ENCODE data around the gene MEIKIN.
A peak's percentile ranks its signal among the peaks of the same experiment; 100 is the strongest.

The MEIKIN gene

DNA sequence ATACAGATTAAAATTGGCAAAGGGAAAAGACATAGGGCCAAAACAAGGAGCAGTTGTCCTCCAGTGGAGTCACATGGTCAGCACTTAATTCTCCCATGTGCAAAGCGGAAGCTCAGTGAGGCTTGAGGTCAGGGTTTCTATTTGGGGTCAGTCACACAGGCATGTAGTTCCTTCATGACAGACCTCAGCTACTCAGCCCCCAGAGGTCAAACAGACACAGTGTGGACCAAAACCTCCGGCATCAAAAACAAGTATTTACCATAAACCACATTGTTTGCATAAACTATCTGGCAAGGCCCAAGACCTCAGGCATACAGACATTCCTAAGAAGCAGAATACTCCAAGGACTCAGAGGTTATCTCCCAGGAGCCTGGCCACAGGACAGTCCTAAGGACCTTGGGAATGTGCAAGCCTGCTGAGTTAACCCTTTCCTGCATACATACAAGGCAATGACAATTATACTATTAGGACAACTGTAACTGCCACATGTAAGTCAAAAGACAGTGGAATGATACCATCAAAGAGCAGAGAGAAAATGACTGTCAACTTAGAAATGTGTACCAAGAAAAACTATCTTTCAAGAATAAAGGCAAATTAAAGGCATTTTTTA, 120.0 kb downstream of the MEIKIN start:
- Histone ChIP-seq H3K4me3 (ENCODE audit: low read depth, low read length) (no peak overlapping the region), H3K9me3 (ENCODE audit: control insufficient read depth, insufficient read depth, low read length) (no peaks in the 10 kb centered on the region), H3K4me1 (ENCODE audit: control insufficient read depth, insufficient read depth, low read length) (no peaks in the 10 kb centered on the region), H3K36me3 (ENCODE audit: control insufficient read depth, insufficient read depth, low read length) (no peaks in the 10 kb centered on the region), H3K9ac (ENCODE audit: low read depth, low read length) (no peak overlapping the region), H3K27me3 (ENCODE audit: control insufficient read depth, insufficient read depth, low read length) (no peaks in the 10 kb centered on the region)

DNA sequence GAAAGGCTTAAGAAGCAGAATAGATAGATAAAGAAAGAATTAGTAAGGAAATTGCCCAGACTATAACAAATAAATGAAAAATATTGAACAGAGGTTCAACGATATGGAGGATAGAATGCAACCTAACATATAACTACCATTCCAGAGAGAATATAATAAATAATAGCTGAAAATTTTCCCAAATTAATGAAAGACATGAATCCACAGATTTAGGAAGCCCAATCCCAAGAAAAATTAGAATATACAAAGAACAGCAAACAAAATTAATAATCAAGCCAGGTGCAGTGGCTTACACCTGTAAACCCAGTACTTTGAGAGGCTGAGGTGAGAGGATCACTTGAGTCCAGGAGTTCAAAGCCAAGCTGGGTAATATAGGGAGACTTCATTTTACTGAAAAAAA, 120.8 kb downstream of the MEIKIN start:
- Histone ChIP-seq H3K36me3 (ENCODE audit: control insufficient read depth, insufficient read depth, low read length) (no peaks in the 10 kb centered on the region), H3K27me3 (ENCODE audit: control insufficient read depth, insufficient read depth, low read length) (no peaks in the 10 kb centered on the region), H3K9me3 (ENCODE audit: control insufficient read depth, insufficient read depth, low read length) (no peaks in the 10 kb centered on the region), H3K9ac (ENCODE audit: low read depth, low read length) (no peak overlapping the region), H3K4me1 (ENCODE audit: control insufficient read depth, insufficient read depth, low read length) (no peaks in the 10 kb centered on the region), H3K4me3 (ENCODE audit: low read depth, low read length) (no peak overlapping the region)

- Histone ChIP-seq H3K27me3 (ENCODE audit: control insufficient read depth, insufficient read depth, low read length) (no peaks in the 10 kb centered on the region), H3K36me3 (ENCODE audit: control insufficient read depth, insufficient read depth, low read length) (no peaks in the 10 kb centered on the region), H3K9ac (ENCODE audit: low read depth, low read length) (no peak overlapping the region), H3K4me1 (ENCODE audit: control insufficient read depth, insufficient read depth, low read length) (no peaks in the 10 kb centered on the region), H3K4me3 (ENCODE audit: low read depth, low read length) (no peak overlapping the region), H3K9me3 (ENCODE audit: control insufficient read depth, insufficient read depth, low read length) (no peaks in the 10 kb centered on the region)
Observed at GRCh38 chr5:131821221-131821620, 124.2 kb downstream of the MEIKIN start.

- no peaks in the 10 kb centered on the region for H3K27me3 ChIP-seq (ENCODE audit: control insufficient read depth, insufficient read depth, low read length)
- H3K9ac ChIP-seq (ENCODE audit: low read depth, low read length), result no peak overlapping the region
- no peaks in the 10 kb centered on the region for H3K36me3 ChIP-seq (ENCODE audit: control insufficient read depth, insufficient read depth, low read length)
- H3K4me3 ChIP-seq (ENCODE audit: low read depth, low read length), result no peak overlapping the region
- H3K9me3 ChIP-seq (ENCODE audit: control insufficient read depth, insufficient read depth, low read length), result no peaks in the 10 kb centered on the region
- no peaks in the 10 kb centered on the region for H3K4me1 ChIP-seq (ENCODE audit: control insufficient read depth, insufficient read depth, low read length)
Observed at GRCh38 chr5:131818001-131818724, 127.3 kb downstream of the MEIKIN start.

GRCh38 chr5:131814990-131815389, 130.5 kb downstream of the MEIKIN start:
- H3K36me3 ChIP-seq (ENCODE audit: control insufficient read depth, insufficient read depth, low read length), result no peaks in the 10 kb centered on the region
- no peak overlapping the region for H3K4me3 ChIP-seq (ENCODE audit: low read depth, low read length)
- H3K9ac ChIP-seq (ENCODE audit: low read depth, low read length), result no peak overlapping the region
- no peaks in the 10 kb centered on the region for H3K4me1 ChIP-seq (ENCODE audit: control insufficient read depth, insufficient read depth, low read length)
- no peaks in the 10 kb centered on the region for H3K27me3 ChIP-seq (ENCODE audit: control insufficient read depth, insufficient read depth, low read length)
- H3K9me3 ChIP-seq (ENCODE audit: control insufficient read depth, insufficient read depth, low read length), result no peaks in the 10 kb centered on the region

DNA sequence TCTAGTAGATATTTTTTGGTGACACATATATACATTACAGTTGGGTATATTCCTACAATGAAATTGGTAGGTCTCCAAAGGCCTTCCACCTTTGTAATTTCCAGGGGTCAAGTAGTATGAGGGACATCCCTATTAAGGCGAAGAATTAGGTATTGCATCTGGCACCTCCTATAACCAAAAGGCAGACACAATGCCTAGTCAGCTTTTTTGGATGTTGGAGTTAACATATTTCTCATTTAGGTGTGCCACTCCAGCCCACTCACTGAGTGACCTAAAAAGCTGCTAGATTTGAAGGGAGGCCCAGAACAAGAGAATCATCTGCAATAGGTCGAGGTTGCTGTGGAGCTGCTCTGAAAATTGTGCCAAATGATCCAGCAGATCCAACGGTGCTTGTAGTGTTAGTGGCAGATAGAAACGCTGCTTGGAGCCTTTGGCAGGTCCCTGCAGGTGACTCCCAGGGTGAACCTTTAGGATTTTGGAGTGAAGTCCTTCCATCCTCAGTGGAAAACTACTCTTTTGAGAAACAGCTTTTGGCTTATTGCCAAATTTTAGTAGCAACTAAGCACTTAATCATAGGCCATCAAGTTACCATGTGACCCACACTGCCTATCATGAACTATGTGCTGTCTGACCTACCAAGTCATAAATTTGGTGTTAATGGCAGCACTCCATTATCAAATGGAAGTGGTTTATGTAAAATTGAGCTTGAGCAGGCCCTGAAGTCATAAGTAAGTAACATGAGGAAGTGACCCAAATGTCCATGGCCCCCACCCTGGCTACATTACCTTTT, 132.9 kb downstream of the MEIKIN start:
- Histone ChIP-seq H3K36me3 (ENCODE audit: control insufficient read depth, insufficient read depth, low read length) (no peaks in the 10 kb centered on the region), H3K27me3 (ENCODE audit: control insufficient read depth, insufficient read depth, low read length) (no peaks in the 10 kb centered on the region), H3K9me3 (ENCODE audit: control insufficient read depth, insufficient read depth, low read length) (no peaks in the 10 kb centered on the region), H3K9ac (ENCODE audit: low read depth, low read length) (no peak overlapping the region), H3K4me1 (ENCODE audit: control insufficient read depth, insufficient read depth, low read length) (no peaks in the 10 kb centered on the region), H3K4me3 (ENCODE audit: low read depth, low read length) (no peak overlapping the region)

DNA sequence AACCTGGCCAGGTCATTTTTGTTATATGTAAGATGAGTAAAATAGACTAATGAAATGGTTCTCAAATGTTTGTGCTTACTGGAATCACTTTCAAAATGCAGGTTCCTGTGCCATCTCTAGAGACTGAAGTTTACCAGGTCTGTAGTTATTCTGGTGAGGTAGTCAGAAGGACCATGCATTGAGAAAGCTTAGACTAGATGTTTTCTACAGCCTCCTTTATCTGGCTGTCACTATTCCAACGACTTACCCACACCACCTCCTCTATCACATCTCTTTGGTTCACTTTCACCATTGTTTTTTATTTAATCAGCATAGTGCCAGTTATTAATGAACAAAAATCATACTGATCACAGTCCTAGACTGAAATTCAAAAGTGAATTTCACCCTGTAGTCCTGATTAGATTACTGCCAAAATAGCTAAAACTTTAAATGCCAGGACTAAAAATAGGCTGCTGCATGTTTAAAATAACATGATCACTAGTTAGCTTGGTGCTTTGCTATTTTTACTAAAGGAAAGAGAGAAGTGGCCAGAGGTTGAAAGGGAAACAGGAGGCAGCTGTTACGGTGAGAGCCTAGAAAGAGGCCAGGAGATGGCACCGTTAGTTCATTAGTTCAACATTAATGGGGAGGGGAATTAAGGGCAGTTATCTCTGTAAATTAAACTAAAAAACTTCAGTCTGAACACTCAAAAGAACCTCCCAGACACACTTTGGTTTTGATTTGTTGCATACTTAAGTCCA, 134.8 kb downstream of the MEIKIN start:
- no peaks in the 10 kb centered on the region for H3K27me3 ChIP-seq (ENCODE audit: control insufficient read depth, insufficient read depth, low read length)
- no peaks in the 10 kb centered on the region for H3K4me1 ChIP-seq (ENCODE audit: control insufficient read depth, insufficient read depth, low read length)
- no peaks in the 10 kb centered on the region for H3K36me3 ChIP-seq (ENCODE audit: control insufficient read depth, insufficient read depth, low read length)
- no peaks in the 10 kb centered on the region for H3K9me3 ChIP-seq (ENCODE audit: control insufficient read depth, insufficient read depth, low read length)
- H3K4me3 ChIP-seq (ENCODE audit: low read depth, low read length), result no peak overlapping the region
- no peak overlapping the region for H3K9ac ChIP-seq (ENCODE audit: low read depth, low read length)

DNA sequence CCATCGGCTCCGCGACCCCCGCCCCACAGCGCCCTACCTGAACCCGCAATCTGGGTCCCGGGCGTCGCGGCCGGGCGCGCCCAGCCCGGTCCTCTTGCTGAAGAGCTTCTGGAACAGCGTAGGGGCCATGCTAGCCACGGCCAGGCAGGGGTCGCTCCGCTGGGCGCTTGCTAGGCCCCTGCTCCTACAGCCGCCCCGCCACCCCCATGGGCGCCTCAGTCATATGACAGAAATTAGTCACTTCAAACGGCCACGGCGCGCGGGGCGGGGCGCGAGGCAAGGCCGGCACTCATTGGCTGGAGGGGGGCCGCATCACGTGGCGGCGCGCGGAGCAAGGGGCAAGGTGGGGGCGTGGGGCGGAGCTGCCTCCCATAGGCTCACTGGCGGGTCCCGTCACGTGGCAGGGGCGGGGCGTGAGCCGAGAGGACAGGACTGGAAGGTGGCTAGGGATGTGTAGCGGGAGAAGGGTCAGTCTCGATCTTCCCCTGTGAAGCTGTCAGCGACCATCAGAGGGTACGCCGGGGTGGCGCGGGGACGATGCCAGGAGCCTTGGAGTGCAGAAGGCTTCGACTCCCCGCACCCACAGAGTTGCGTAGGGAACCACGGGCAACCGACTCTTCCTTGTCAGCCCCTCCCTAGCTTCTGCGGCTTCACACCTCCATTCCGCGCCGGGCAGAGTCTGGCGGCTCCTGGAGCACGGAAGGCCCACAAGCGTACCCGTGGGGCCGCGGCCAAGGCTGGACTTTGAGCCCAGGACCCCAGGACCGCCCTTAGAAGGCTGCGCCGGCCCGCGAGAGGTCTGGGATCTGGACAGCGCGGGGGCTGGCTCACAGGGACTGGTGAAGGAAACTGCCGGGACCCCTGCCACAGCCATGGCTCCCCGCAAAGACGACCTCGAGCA, 148.4 kb downstream of the MEIKIN start, which contains the start of gene FNIP1:
Gene FNIP1 (minus strand): TSS at position 225 of the 901 bp plus-strand sequence. CDS start 96 bp downstream, at position 129.
- peak within 1 kb of the TSS; percentile 82 for H3K9ac ChIP-seq (ENCODE audit: low read depth, low read length)
- H3K4me1 ChIP-seq (ENCODE audit: control insufficient read depth, insufficient read depth, low read length), result peaks cover 3% of the 10 kb centered on the region
- no peaks in the 10 kb centered on the region for H3K36me3 ChIP-seq (ENCODE audit: control insufficient read depth, insufficient read depth, low read length)
- H3K27me3 ChIP-seq (ENCODE audit: control insufficient read depth, insufficient read depth, low read length), result peaks cover 6% of the 10 kb centered on the region
- peak within 1 kb of the TSS; percentile 90 for H3K4me3 ChIP-seq (ENCODE audit: low read depth, low read length)
- no peaks in the 10 kb centered on the region for H3K9me3 ChIP-seq (ENCODE audit: control insufficient read depth, insufficient read depth, low read length)

DNA sequence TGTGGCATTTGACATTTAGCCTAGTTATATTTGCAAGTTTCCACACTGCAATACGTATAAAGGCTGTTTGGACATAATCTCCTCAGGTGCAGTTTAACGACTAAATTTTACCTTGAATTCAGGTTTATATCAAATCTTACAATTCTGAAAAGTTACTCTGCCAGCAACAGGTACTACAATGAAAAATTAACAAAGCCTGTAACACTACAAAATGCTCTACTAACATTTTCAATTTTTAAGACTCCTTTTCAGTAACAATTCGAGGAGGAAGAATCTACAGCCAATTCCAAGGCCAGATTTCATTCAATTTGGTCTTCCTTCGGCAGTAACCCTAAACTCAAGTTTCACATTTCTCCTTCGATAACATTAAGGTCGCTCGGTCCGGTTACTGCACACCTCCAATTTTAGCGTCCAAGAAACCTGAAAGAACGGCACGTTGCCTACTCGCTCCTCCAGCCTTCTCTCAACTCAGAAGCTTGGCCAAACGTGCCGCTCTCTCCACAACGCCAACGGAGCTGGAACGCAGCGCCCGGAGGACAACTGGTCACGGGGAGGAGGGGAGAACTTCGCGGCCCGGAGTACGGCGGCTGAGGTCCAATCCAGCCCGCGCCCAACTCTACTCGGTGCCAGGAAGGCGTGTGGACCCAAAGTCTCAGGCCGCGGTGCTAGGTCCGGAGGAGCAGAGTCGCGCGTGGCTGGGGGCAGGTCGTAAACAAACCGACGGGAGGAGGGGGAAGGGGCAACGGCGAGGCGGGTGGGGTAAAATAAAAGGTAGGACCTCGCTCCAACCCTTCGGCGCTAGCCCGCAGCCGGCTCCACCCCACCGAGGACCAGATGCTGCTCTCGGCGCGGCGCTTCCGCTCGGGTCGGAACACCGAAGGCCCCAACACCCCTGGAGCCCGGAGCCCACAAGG, 149.3 kb downstream of the MEIKIN start:
- Histone ChIP-seq H3K9me3 (ENCODE audit: control insufficient read depth, insufficient read depth, low read length) (no peaks in the 10 kb centered on the region), H3K4me3 (ENCODE audit: low read depth, low read length) (peak overlapping the region; percentile 90), H3K27me3 (ENCODE audit: control insufficient read depth, insufficient read depth, low read length) (peaks cover 6% of the 10 kb centered on the region), H3K4me1 (ENCODE audit: control insufficient read depth, insufficient read depth, low read length) (peaks cover 3% of the 10 kb centered on the region), H3K9ac (ENCODE audit: low read depth, low read length) (peak overlapping the region; percentile 82), H3K36me3 (ENCODE audit: control insufficient read depth, insufficient read depth, low read length) (no peaks in the 10 kb centered on the region)

DNA sequence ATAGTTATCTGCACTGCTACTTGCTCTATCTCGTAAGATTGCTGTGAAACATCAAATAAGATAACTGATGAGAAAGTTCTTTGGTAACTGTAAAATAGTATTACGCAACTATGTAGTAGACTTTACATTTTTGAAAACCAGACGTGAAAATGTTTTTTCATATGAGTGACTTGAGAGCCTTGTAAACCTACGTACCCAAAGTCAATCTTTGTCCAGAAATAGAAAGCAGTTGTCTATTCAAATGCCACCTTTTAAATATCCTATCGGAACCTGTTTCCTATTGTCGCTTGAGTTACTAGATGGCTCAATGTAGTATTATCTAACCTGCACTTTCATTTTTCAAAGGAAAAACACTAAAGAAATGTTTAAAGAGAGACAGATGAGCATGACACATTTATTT, 150.2 kb downstream of the MEIKIN start:
- H3K4me3 ChIP-seq (ENCODE audit: low read depth, low read length), result peak overlapping the region; percentile 3
- H3K36me3 ChIP-seq (ENCODE audit: control insufficient read depth, insufficient read depth, low read length), result no peaks in the 10 kb centered on the region
- H3K9ac ChIP-seq (ENCODE audit: low read depth, low read length), result no peak overlapping the region
- H3K27me3 ChIP-seq (ENCODE audit: control insufficient read depth, insufficient read depth, low read length), result peaks cover 6% of the 10 kb centered on the region
- no peaks in the 10 kb centered on the region for H3K9me3 ChIP-seq (ENCODE audit: control insufficient read depth, insufficient read depth, low read length)
- peaks cover 3% of the 10 kb centered on the region for H3K4me1 ChIP-seq (ENCODE audit: control insufficient read depth, insufficient read depth, low read length)
